ENCODE data around the gene KLC1.

Gene KLC1

DNA sequence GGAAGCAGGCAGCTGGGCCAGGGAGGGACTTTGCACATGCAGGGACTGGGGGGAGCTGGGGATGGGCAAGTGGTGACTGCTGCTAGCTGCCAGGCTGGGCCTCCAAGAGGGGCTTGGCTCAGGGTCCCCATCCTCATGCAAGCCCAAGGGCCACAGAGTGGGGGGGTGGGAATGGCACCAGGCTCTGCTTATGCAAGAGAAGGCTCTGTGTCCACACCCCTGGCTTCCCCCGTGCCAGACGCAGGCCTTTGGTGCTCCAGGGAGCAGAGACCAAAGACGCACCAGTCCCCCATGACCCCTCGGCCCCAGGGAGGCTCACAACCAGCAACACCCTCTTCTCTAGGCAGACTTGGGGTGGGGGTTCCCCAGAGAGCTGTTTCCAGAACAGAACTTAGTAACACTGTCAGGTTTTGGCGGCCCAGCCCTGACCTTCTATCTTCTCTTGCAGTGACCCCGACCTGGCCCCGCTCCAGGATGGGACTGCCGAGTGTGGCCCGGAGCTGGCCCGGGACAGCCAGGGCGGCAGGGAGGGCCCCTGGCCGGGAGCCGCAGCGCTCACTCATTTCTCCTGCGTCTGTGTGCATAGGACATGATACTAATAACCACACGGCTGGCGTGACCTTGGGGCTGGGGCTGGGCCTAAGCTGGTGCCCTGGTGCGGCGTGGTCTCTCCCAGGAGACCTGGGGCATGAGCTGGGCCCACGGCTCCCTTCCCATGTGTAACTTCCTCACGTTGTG is 71.9 kb downstream of the KLC1 start:
- DNase-seq (ENCODE audit: low spot score) = no peak
- in situ Hi-C loops (cut with MboI; ENCODE audit: low sequenced_read_pairs, unreplicated experiment) = no loop called here
- no peak for TF ChIP-seq CTCF (IDR thresholded peaks at IDR 0.05; ENCODE audit: borderline replicate concordance, control extremely low read depth, extremely low read depth, insufficient read depth, missing control alignments)

DNA sequence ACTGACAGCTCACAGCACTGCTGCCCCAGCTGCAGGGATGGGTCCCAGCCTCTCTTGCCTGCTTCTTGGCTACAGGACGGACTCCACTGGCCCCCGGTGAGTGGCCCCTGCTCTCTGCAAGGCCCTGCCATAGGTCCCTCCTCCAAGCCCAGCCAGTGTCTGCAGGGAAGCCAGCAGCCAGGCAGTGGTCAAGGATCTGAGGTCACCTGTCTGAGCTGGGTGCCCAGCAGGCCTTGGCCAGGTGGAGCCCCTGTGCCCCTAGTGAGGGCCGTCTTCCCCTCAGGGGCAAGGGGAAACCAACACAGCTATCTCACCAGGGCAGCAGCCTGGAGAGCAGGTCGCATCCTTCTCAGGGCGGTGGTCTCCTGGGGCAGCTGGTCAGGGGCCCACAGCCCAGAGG is 73.1 kb downstream of the KLC1 start:
- TF ChIP-seq CTCF (IDR thresholded peaks at IDR 0.05; ENCODE audit: borderline replicate concordance, control extremely low read depth, extremely low read depth, insufficient read depth, missing control alignments) = no peak
- DNase-seq (ENCODE audit: low spot score) = no peak
- in situ Hi-C loops (cut with MboI; ENCODE audit: low sequenced_read_pairs, unreplicated experiment) = no loop called here

GRCh38 chr14:103702497-103703432 is 73.8 kb downstream of the KLC1 start:
- in situ Hi-C loops (cut with MboI; ENCODE audit: low sequenced_read_pairs, unreplicated experiment) = no loop called here
- DNase-seq (ENCODE audit: low spot score) = no peak

DNA sequence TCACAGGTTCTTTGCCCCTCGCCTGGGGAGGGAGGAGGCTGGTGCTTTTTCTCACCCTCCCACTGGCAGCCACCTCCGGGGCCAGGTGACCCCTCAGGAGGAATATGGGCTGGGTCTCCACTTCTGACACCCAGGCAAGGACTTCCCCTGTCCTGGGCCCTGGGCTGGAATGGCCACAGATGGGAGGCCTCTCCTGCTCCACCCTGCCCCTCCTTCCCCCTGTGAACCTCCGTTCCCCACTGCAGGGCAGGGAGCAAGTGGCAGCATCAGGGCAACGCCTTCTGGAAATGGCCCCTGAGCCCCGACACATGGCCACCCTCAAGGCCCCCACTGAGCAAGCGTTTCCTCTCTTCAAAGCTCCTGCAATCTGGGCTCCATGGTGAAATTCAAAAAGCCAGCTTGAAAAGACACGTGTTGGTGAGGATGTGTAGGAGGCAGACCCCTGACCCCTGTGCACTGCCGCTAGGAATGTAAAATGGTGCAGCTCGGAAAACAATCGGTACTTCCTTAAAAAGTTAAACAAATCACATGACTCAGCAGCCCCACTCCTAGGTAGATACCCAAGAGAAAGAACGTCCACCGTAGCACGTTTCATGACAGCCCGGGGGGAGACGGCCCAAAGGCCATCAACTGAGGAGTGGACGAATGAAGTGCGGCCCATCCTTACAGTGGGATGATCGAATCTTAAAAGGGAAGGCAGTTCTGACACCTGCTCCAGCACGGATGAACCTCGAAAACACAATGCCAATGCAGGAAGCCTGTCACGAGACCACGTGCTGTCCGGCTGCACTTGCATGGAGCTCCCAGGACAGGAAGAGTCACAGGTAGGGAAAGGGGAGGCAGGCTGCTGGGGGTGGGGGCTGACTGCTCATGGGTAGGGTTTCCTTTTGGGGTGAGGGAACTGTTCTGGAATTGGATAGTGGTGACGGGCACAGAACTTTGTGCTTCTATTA is 74.7 kb downstream of the KLC1 start:
- no peak for DNase-seq (ENCODE audit: low spot score)
- in situ Hi-C loops (cut with MboI; ENCODE audit: low sequenced_read_pairs, unreplicated experiment) = no loop called here

More at GRCh38 chr14:103702497-103703432, 73.8 kb downstream of the KLC1 start:
- no peak for TF ChIP-seq CTCF (IDR thresholded peaks at IDR 0.05; ENCODE audit: borderline replicate concordance, control extremely low read depth, extremely low read depth, insufficient read depth, missing control alignments)

DNA sequence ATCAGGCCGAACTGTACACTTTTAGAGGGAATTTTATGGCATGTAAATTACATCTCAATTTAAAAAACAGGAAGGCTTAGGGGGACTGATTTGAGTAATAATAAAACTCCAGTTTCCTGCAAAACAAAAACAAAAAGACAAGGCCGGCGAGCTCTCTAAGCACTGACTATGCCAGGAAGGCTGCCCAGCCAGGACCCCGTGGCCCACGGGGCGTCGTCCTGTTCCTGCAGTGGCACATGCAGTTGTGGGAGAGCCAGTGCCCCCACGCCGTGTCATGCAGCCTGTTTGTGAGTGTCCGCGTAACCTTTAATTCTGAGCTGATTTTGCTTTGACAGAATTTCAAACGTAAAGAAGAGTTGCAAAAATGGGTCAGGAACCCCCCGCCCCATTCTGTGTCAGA is 75.7 kb downstream of the KLC1 start:
- in situ Hi-C loops (cut with MboI; ENCODE audit: low sequenced_read_pairs, unreplicated experiment) = no loop called here
- no peak for DNase-seq (ENCODE audit: low spot score)

More for the DNA sequence above, 74.7 kb downstream of the KLC1 start:
- TF ChIP-seq CTCF (IDR thresholded peaks at IDR 0.05; ENCODE audit: borderline replicate concordance, control extremely low read depth, extremely low read depth, insufficient read depth, missing control alignments) = no peak

More for the DNA sequence above, 75.7 kb downstream of the KLC1 start:
- no peak for TF ChIP-seq CTCF (IDR thresholded peaks at IDR 0.05; ENCODE audit: borderline replicate concordance, control extremely low read depth, extremely low read depth, insufficient read depth, missing control alignments)
